Measurements from ENCODE around the gene APEH. TPM values are rescaled to one million over a fixed set of nuclear protein-coding genes. Genes with fewer than 3 reads are reported as not detected.

The APEH gene
- total and polyA plus RNA-seq, 2 of the 4 experiments (the other 2 are of a cell fraction), result 89.2 to 142 TPM

DNA sequence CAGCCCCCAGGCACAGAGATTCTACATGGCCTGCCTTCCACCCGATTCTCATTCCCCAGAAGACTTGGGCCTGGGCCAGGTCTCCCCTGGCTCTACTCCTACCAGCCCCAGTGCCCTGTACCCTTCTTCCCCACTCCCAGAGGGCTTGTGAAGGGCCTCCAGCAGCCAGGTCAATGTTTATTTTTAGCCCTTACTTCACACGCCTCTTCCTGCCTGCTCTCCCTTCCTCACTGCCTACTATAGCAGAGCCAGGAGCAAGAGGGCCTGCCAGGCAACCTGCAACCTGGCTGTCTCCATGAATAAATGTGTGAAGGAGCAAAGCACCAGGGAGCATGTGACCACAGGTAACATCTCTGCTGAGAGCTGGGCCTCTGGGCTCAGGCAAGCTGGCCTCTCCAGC is 26.4 kb upstream of the APEH start:
- Histone ChIP-seq H3K23ac (ENCODE audit: low read depth, low read length) (no peak overlapping the region), H3K9me1 (ENCODE audit: insufficient read depth, low read length) (peaks cover 3% of the 10 kb centered on the region; the same call in 1 of the 2 replicates), H2AFZ (replicated peaks; ENCODE audit: low read length, poor library complexity) (no peak overlapping the region), H4K8ac (ENCODE audit: low read depth in 2 of 2, low read length in 2 of 2) (no peak overlapping the region), H3K56ac (ENCODE audit: extremely low read depth, insufficient read depth, low read length) (no peak overlapping the region), H2BK20ac (ENCODE audit: low read depth, low read length) (no peak overlapping the region), H3K18ac (ENCODE audit: low read depth, low read length) (no peak overlapping the region), H3K27me3 (ENCODE audit: control insufficient read depth, insufficient read depth, low read length) (peaks cover 32% of the 10 kb centered on the region), H3K9ac (ENCODE audit: low read depth, low read length) (no peak overlapping the region), H3K4me2 (ENCODE audit: low read depth, low read length) (no peak overlapping the region), H3K4me1 (ENCODE audit: control insufficient read depth, insufficient read depth, low read length) (no peaks in the 10 kb centered on the region), H2BK15ac (ENCODE audit: low read depth, low read length) (no peak overlapping the region), H3K79me1 (ENCODE audit: low read depth in 1 of 2, low read length in 2 of 2) (no peaks in the 10 kb centered on the region), H3K4ac (ENCODE audit: low read depth, low read length) (no peak overlapping the region), H4K91ac (ENCODE audit: insufficient read depth, low read depth, low read length) (no peak overlapping the region), H2BK5ac (ENCODE audit: low read depth, low read length, poor library complexity, severe bottlenecking) (no peak overlapping the region), H2BK120ac (ENCODE audit: low read depth, low read length) (no peak overlapping the region), H2AK9ac (replicated peaks; ENCODE audit: low read depth, low read length, poor library complexity) (no peak overlapping the region), H3K4me3 (ENCODE audit: insufficient read depth, low read depth, low read length) (no peak overlapping the region), H4K20me1 (ENCODE audit: insufficient read depth, low read length) (no peaks in the 10 kb centered on the region), H4K5ac (ENCODE audit: low read depth, low read length) (no peak overlapping the region), H3K27ac (ENCODE audit: insufficient read depth, low read length) (no peak overlapping the region), H3K14ac (replicated peaks; ENCODE audit: low read depth, low read length) (no peak overlapping the region), H3K9me3 (ENCODE audit: control insufficient read depth, insufficient read depth, low read length) (no peaks in the 10 kb centered on the region), H2AK5ac (ENCODE audit: low read depth, low read length) (no peak overlapping the region), H3K36me3 (ENCODE audit: control insufficient read depth, insufficient read depth, low read length) (no peaks in the 10 kb centered on the region)
- dilution Hi-C loops (cut with HindIII; ENCODE audit: low sequenced_read_pairs, unreplicated experiment), result no loop called here
- ChIA-PET POLR2A (ENCODE audit: unreplicated experiment) (no interaction called here), CTCF (no interaction called here)
- DNase-seq (no peak), ATAC-seq (ENCODE audit: low read depth) (no peak)
- no TSS peak for BruUV-seq (replicated peaks)
- 33% methylated on average over 1 of the region's 2 CpGs; no CpG with 5 or more reads in 1 of the 2 experiments for WGBS, 2 experiments (ENCODE audit: extremely low coverage in 2 of 2, insufficient read length in 1 of 2)
- intact Hi-C loops (cut with micrococcal nuclease), result no loop called here
- TF ChIP-seq BHLHE40 (IDR thresholded peaks at IDR 0.05; ENCODE audit: low read depth, low read length), result no peak
- no peak for TF ChIP-seq MAFK (IDR thresholded peaks at IDR 0.05; ENCODE audit: low read depth, low read length)
- no peak for TF ChIP-seq MAZ (IDR thresholded peaks at IDR 0.05; ENCODE audit: borderline replicate concordance, low read depth, low read length)
- TF ChIP-seq NFE2L2 (IDR thresholded peaks at IDR 0.05; ENCODE audit: low read depth, low read length), result no peak
- TF ChIP-seq CHD1 (IDR thresholded peaks at IDR 0.05; ENCODE audit: low read depth, low read length), result no peak
- TF ChIP-seq POLR2A (IDR thresholded peaks at IDR 0.05; ENCODE audit: low read depth, low read length), result no peak
- TF ChIP-seq RAD21 (IDR thresholded peaks at IDR 0.05; ENCODE audit: low read length), result no peak
- no peak for TF ChIP-seq FOS (IDR thresholded peaks at IDR 0.05; ENCODE audit: low read depth, low read length)
- TF ChIP-seq CEBPB (IDR thresholded peaks at IDR 0.05; ENCODE audit: low read depth, low read length), result no peak
- TF ChIP-seq, protein P1, sequence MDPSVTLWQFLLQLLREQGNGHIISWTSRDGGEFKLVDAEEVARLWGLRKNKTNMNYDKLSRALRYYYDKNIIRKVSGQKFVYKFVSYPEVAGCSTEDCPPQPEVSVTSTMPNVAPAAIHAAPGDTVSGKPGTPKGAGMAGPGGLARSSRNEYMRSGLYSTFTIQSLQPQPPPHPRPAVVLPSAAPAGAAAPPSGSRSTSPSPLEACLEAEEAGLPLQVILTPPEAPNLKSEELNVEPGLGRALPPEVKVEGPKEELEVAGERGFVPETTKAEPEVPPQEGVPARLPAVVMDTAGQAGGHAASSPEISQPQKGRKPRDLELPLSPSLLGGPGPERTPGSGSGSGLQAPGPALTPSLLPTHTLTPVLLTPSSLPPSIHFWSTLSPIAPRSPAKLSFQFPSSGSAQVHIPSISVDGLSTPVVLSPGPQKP (IDR thresholded peaks at IDR 0.05; ENCODE audit: borderline replicate concordance, low read depth, low read length), result no peak
- TF ChIP-seq CTCF (conservative IDR thresholded peaks at IDR 0.05; ENCODE audit: low read depth, low read length), result no peak
- no peak for TF ChIP-seq SMC3 (IDR thresholded peaks at IDR 0.05; ENCODE audit: low read depth, low read length)
- no peak for TF ChIP-seq RCOR1 (IDR thresholded peaks at IDR 0.05; ENCODE audit: insufficient replicate concordance, low read length)
- TF ChIP-seq MXI1 (IDR thresholded peaks at IDR 0.05; ENCODE audit: borderline replicate concordance, low read depth, low read length), result no peak
- in situ Hi-C loops (cut with MboI; ENCODE audit: low sequenced_read_pairs), result no loop called here
